ENCODE measurements around the gene ACHE.

The ACHE gene

DNA sequence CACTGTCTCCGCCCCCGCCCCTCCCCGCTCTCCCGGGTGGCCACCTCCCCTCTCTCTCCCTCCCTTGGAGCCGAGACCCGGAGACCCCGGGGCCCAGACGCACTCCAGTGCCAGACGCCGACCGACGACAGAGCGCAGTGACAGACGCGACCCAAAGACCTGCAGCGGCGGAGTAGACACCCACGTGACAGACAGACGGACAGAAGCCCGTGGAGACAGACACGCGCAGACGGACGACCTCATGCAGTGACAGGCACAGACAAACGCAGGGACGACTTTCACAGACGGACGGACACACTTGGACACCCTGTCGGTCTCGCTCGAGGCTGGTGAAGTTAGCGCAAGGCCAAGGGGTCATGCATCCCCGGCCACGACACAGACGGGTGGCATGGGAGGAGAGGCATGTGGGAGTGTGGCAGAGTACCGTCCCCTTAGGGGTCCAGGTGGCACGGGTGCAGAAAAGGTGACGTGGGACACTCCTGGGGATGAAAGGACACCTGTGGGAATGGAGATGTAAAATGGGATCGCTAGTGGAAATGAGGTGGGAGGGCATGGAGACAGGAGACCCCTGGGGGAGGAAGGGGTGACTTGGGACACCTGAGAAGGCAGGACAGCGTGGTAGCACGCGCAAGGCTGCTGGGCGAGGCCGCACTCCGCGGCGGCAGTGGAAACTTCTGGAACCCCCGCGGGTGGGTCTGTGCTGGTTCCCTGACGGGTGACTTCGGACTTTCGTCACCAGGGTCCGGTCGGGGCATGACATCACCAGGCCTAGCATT lies 456 bp upstream of the ACHE start:
- DNase-seq: no peak

DNA sequence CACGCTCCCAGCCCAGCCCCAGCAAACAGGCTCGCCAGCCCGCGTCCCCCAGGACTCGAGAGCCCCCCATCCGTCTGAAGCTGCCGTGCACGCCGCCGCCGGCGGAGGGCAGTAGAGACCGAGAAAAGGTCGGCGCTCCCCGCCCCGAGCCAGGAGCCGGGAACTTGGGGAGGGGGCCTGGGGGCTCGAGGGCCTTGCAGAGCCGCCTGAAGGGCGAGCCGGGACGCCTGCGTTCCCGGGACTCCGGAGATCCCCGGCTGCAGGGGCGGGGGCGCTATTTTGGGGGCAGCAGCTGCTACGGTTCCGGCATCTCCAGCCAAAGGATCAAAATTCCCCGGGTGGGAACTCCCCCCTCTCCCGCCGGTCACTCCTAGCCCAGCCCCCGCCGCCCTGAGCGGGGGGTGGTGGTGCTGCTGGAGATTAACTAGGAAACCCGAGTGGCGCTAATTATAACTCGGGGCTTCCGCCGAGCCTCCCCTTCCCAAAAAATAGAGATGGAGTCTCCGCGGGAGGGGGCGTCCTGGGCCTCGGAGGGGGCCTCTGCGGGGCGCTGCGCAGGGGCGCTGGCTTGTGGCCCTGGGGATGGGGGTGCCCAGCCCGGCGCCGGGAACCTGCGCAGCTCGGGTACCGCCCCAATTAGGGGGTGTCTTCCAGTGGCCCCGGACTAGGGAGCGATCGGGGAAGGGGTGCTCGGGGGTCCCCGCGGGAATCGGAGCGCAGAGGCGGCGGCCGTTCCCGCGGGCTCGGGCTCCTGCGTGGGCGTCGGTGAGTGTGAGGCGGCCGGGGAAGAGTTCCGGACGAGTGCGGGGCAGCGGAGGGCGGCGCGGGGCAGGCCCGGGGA lies 608 bp downstream of the ACHE start:
- DNase-seq: no peak

GRCh38 chr7:100893910-100894721 lies 1.6 kb downstream of the ACHE start:
- no peak for DNase-seq

- DNase-seq: no peak
Measured at GRCh38 chr7:100893318-100893895, 2.3 kb downstream of the ACHE start.

GRCh38 chr7:100892364-100893317 lies 3.0 kb downstream of the ACHE start:
- no peak for DNase-seq

DNA sequence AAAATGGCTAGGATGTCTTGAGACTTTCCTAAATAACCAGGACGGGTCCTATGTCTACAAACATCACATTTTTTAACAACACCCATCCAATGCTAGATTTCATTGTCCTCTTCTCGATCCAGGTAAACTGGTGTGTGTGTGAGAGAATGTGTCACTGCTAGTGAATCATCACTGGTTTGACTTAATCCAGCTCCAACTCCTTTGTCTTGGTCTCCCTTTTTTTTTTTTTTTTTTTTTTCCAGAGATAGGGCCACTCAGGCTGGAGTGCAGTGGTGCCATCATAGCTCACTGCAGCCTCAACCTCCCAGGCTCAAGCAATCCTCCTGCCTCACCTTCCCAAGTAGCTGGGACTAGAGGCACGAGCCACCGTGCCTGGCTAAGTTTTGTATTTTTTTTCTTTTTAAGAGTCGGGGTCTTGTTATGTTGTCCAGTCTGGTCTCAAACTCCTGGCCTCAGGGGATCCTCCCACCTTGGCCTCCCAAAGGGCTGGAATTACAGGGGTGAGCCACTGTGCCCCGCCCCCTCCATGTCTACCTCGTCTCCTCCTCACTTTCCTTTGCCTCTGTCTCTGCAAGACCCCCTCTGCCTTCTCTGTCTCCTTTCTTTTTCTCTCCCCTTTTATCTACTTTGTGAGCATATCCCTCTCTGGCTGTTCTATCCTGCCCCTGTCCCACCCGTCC lies 4.0 kb downstream of the ACHE start:
- no peak for DNase-seq

DNA sequence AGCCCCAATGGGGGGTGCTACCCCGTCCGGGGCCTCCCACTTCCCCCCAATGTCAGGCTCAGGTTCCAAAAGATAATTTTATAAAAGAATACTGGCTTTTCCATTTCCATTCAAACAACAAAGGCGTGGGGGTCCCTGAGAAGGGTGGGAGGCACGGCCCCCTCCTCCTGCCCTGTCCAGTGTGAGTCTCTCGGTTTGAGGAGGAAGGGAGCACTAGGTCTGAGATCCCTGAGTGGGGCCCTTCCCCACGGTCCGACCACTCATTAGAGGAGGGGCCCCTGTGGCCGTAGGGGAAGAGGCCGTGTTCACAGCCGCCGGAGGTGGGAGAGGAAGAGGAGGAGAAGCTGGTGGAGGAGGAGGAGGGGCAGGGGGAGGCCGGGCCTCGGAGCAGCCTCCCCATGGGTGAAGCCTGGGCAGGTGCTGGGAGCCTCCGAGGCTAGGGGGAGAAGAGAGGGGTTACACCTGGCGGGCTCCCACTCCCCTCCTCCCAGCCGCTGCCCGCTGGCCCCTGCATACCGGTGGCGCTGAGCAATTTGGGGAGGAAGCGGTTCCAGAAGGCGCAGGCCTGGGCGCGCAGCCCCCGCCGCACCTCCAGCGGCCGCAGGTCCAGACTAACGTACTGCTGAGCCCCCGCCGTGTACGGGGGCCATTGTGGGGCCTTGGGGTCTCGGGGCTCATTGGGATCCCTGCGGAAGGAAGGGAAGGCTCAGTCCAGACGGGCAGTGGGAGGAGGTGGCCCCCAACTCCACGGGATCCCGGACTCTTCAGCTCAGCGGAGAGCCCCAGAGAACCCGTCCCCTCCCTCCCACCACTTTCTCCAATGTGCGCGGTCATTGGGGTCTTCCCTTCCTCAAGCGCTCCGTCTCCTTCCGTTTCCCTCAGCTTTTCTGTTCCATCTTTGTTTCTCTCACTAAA lies 4.8 kb downstream of the ACHE start:
- DNase-seq: no peak

DNA sequence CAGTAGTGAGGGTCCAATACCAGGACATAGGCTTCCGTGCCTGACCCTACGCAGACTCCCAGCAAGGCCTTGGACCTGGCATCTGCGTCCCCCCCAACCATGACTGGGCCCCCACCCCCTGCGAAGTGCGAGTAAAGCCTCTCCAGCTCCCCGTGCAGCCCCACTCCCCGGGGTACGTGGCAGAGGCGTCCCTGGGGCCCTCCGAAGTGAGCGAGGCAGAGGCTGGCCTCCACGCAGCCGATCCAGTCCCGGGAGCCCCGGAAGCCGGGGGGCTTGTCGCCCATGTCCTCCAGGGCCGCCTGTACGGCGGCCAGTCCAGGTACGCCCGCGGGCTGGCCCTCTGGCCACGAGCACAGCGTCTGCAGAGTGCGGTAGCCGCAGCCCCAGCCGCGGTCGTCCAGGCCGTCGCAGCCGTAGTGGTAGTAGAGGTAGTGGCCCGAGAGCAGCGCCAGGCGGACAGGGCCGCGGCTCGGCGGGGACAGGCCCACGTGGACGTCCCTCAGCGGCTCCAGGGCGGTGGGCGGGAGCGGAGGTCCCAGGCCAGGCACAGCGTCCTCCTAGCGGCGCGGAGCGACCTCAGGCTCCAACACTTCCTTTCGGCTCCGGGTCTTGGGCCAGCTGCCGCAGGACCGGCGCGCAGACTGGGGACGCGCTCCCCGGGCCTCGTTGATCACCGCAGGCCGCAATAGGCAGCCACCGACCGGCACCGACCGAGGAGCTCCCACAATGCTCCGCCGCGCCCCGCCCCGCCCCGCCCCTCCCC lies 6.5 kb downstream of the ACHE start, which contains the start of gene UFSP1:
TSS of gene UFSP1 (minus strand) at position 728 of the 763 bp plus-strand sequence. CDS start at position 284, 444 bp downstream.
- no peak for DNase-seq

DNA sequence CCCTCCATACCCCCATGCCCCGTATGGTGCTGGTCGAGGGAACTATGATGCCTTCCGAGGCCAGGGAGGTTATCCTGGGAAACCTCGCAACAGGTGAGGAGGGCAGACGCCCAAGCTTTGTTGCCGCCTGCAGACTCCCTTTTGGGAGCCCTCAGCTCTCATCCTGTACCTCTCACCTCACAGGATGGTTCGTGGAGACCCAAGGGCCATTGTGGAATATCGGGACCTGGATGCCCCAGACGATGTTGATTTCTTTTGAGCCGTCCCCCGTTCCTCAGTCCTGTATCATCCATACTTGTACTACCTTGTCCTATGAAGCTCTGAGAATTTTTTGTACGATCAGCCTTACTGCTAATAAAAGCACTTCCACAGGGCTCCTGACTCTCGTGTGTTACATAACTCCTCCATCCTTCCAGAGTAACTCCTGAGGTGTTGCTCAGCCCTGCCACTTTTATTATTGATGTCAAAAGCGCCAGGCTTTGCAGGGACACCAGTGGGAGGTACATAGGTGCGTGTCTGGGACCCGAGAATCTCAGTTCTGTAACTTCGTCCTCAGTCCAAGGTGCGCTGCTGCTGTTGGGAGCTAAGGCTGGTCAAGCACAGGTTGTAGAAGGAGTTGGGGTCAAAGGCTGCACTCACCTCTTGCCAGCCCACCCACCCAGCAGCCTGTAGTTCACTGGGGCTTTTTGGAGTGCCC lies 7.2 kb downstream of the ACHE start:
- DNase-seq: no peak

DNA sequence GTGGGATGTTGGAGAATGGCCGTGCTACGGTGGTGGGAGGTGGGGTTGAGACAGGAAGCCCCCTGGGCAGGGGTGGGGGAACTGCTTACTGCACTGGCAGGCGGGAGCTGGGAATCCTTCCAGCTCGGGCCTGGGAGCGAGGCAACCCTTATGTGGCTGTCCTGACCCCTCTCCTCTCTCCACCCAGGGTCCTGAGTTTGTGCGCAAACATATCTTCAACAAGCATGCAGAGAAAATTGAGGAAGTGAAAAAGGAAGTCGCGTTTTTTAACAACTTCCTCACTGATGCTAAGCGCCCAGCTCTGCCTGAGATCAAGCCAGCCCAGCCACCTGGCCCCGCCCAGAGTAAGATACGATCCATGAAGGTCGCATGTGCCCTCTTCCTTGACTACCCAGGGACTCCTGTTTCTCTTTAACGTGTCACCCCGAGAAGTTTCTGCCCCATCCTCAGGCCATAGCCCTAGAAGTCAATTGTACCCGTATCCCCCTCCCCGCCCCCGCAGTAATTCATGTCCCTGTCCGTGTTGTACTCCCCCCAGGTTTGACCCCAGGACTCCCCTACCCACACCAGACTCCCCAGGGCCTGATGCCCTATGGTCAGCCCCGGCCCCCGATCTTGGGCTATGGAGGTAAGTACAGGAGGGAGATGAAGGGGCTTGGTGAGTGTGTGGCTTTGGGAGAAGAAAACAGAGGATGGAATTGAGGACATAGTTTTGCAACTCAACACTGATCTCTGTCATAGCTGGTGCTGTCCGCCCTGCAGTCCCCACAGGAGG lies 8.0 kb downstream of the ACHE start:
- no peak for DNase-seq

DNA sequence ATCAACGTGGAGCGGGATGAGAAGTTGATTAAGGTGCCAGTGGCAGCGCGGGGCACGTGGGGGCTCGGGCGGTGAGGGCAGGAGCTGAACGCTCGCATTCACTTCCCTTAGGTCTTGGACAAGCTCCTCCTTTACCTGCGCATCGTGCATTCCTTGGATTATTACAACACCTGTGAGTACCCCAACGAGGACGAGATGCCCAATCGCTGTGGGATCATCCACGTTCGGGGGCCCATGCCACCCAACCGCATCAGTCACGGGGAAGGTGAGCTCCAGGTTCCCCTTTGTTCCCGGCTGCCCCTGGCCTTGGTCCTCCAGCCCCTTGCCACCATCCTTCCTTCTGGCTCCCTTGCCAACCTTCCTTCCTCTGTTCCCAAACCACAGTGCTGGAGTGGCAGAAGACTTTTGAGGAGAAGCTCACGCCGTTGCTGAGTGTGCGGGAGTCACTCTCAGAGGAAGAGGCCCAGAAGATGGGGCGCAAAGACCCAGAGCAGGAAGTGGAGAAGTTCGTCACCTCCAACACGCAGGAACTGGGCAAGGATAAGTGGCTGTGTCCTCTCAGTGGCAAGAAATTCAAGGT lies 8.7 kb downstream of the ACHE start:
- no peak for DNase-seq

- DNase-seq: no peak
Measured at GRCh38 chr7:100886142-100886935, 9.3 kb downstream of the ACHE start.

DNA sequence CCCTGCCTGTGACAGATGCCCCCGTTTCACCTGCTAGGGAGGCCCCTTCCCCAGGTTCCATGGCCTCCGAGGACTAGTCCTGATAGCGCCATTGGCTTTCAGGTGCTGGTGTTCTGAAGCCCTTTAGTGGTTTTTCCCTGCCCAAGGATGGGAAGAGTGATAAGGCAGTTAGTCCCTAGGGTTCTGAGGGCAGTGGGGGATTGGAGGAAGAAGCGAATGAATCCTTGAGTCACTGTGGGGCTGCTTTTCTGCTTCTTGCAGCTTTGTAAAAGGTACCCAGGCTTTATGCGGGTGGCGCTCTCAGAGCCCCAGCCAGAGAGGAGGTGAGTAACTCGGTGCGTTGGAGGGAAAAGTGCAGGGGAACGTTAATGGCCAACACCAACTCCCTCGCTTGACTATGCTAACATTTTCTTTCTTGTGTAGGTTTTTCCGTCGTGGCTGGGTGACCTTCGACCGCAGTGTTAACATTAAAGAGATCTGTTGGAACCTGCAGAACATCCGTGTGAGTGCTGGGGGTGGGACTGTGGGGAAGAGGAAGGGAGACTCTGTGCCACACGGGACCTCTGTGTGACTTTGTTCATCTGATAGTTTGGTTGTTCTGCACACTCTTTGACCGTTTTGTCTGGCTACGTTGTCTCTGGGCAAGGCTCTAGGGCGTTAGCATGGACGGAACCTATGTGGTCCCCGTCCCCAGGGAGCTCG lies 10.1 kb downstream of the ACHE start:
- no peak for DNase-seq

DNA sequence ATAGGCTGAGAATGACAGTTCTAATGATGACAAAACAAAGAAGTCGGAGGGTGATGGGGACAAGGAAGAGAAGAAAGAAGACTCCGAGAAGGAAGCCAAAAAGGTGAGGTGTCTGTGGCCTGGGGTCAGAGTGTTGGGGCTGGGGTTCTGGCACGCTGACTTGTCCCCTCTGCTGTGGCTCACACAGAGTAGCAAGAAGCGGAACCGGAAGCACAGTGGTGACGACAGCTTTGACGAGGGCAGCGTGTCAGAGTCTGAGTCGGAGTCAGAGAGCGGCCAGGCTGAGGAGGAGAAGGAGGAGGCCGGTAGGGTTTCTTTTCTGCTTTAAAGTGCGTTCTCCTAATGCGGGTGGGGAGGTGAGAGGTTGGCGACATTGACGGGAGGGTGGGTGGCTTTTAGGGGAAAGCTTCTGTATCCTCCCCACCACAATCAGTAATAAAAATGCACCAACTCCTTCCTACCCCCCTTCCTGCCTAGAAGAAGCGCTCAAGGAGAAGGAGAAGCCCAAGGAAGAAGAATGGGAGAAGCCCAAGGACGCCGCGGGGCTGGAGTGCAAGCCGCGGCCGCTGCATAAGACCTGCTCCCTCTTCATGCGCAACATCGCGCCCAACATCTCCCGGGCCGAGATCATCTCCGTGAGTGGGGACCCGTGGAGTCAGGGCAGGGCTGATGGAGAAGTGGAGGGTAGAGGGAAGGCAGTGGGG lies 10.8 kb downstream of the ACHE start:
- no peak for DNase-seq
